Esophagus muscularis mucosa (tissue), 3 donors: Measurements from ENCODE around the gene RUSF1.

Experiments used
- POLR2A ChIP-seq: fragments of 450-650 bp; IDR thresholded peaks from one replicate; pipeline ENCODE4 v1.6.1; 2017; ENCODE audit warnings: antibody characterized with exemption, moderate library complexity, mild to moderate bottlenecking, low read depth
- TF ChIP-seq, protein P1 (sequence below), 3 experiments: fragments of 200-600 bp in 2 of 3; fragments of 450-650 bp in 1 of 3; sonication (generic) in 2 of 3; IDR thresholded peaks; one replicate each; pipeline ENCODE4 v1.5.1; 2017 to 2019; ENCODE audit warnings: antibody characterized with exemption in 3 of 3, mild to moderate bottlenecking in 2 of 3, moderate library complexity in 1 of 3

DNA sequence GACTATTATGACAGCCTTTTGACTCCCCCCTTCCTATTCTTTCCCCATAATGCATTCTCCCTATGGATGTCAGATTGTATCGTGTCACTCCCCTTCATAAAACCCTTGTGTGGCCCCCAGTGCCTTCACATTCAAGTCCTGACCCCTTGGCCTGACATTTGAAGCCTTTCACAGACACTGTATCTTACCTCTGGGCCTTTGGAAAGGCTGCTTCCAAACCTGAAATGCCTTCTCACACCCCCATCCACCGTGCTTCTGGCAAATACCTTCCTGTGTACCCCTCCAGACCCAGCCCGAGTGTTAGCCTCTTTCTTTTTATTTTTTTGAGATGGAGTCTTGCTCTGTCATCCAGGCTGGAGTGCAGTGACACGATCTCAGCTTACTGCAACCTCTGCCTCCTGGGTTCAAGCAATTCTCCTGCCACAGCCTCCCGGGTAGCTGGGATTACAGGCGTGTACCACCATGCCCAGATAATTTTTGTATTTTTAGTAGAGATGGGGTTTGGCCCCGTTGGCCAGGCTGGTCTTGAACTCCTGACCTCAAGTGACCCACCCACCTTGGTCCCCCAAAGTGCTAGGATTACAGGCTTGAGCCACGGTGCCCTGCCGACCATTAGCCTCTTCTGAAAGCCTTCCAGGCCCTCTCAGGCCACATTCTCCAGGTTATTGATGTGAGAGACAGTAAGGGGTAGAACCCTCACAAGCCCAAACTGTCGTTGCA, 46.8 kb downstream of the RUSF1 start:
- TF ChIP-seq, protein P1, sequence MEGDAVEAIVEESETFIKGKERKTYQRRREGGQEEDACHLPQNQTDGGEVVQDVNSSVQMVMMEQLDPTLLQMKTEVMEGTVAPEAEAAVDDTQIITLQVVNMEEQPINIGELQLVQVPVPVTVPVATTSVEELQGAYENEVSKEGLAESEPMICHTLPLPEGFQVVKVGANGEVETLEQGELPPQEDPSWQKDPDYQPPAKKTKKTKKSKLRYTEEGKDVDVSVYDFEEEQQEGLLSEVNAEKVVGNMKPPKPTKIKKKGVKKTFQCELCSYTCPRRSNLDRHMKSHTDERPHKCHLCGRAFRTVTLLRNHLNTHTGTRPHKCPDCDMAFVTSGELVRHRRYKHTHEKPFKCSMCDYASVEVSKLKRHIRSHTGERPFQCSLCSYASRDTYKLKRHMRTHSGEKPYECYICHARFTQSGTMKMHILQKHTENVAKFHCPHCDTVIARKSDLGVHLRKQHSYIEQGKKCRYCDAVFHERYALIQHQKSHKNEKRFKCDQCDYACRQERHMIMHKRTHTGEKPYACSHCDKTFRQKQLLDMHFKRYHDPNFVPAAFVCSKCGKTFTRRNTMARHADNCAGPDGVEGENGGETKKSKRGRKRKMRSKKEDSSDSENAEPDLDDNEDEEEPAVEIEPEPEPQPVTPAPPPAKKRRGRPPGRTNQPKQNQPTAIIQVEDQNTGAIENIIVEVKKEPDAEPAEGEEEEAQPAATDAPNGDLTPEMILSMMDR (IDR thresholded peaks at IDR 0.05), result no peak
- TF ChIP-seq POLR2A, result no peak
